ENCODE measurements around the gene BMPR1A. TPM values are rescaled to one million over a fixed set of nuclear protein-coding genes. Genes with fewer than 3 reads are reported as not detected.

BMPR1A gene
- total and polyA plus RNA-seq, 9 of the 15 experiments (the other 6 are each of a cell fraction or from before 2014, with no cell fraction given), result 1.6 to 17.5 (median 9.1) TPM

- POLR2A ChIA-PET, result interaction anchor here (0.6 to 1.2 kb wide), 2 partner anchors 31 to 34 kb away, joined by 3 to 4 read pairs; no protein-coding TSS in a partner anchor
- no peaks in the 10 kb centered on the region for H3K79me2 ChIP-seq (ENCODE audit: control insufficient read depth, insufficient read depth, low read length)
- BruUV-seq (replicated peaks), result no TSS peak
- H3K4me3 ChIP-seq, result no peak overlapping the region
- H4K20me1 ChIP-seq (replicated peaks; ENCODE audit: control insufficient read depth, insufficient read depth, low read length), result no peaks in the 10 kb centered on the region
- H3K36me3 ChIP-seq (ENCODE audit: control insufficient read depth, insufficient read depth, low read length), result no peaks in the 10 kb centered on the region
- ATAC-seq, result no peak
- no peak overlapping the region for H3K27ac ChIP-seq (ENCODE audit: extremely low read depth, low read depth, low read length)
- peak overlapping the region in 1 of 2 experiments; percentile 45; a peak in 1 of 4 replicates for H3K9ac ChIP-seq (ENCODE audit: insufficient read depth in 1 of 2, low read depth in 2 of 2, low read length in 2 of 2)
- no peaks in the 10 kb centered on the region for H3K9me3 ChIP-seq (replicated peaks; ENCODE audit: control insufficient read depth, insufficient read depth, low read depth, low read length)
- DNase-seq (ENCODE audit: extremely low read depth in 1 of 4, low spot score in 3 of 4), result no peak
- no peaks in the 10 kb centered on the region for H3K27me3 ChIP-seq (ENCODE audit: control insufficient read depth in 2 of 2, insufficient read depth in 2 of 2, low read length in 2 of 2)
- no peak for FAIRE-seq
- CTCF ChIA-PET (ENCODE audit: low intra/inter-chr PET ratio), result no interaction called here
- no peak overlapping the region for H2AFZ ChIP-seq (ENCODE audit: low read depth, low read length)
- H3K4me1 ChIP-seq (replicated peaks in 1 of 2; ENCODE audit: control insufficient read depth in 2 of 2, insufficient read depth in 2 of 2, low read length in 2 of 2), result peaks cover 3 to 7% of the 10 kb centered on the region in 2 experiments; a peak in 4 of 5 replicates
- in situ Hi-C loops (cut with MboI), result no loop called here
- intact Hi-C loops (cut with micrococcal nuclease), result no loop called here
- H3K4me2 ChIP-seq (ENCODE audit: insufficient read depth, low read length), result no peak overlapping the region
- TF ChIP-seq, protein P1, sequence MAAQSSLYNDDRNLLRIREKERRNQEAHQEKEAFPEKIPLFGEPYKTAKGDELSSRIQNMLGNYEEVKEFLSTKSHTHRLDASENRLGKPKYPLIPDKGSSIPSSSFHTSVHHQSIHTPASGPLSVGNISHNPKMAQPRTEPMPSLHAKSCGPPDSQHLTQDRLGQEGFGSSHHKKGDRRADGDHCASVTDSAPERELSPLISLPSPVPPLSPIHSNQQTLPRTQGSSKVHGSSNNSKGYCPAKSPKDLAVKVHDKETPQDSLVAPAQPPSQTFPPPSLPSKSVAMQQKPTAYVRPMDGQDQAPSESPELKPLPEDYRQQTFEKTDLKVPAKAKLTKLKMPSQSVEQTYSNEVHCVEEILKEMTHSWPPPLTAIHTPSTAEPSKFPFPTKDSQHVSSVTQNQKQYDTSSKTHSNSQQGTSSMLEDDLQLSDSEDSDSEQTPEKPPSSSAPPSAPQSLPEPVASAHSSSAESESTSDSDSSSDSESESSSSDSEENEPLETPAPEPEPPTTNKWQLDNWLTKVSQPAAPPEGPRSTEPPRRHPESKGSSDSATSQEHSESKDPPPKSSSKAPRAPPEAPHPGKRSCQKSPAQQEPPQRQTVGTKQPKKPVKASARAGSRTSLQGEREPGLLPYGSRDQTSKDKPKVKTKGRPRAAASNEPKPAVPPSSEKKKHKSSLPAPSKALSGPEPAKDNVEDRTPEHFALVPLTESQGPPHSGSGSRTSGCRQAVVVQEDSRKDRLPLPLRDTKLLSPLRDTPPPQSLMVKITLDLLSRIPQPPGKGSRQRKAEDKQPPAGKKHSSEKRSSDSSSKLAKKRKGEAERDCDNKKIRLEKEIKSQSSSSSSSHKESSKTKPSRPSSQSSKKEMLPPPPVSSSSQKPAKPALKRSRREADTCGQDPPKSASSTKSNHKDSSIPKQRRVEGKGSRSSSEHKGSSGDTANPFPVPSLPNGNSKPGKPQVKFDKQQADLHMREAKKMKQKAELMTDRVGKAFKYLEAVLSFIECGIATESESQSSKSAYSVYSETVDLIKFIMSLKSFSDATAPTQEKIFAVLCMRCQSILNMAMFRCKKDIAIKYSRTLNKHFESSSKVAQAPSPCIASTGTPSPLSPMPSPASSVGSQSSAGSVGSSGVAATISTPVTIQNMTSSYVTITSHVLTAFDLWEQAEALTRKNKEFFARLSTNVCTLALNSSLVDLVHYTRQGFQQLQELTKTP (IDR thresholded peaks at IDR 0.05; ENCODE audit: low read depth in 1 of 2, partially characterized antibody in 2 of 2), result no peak
- TF ChIP-seq POLR2G (IDR thresholded peaks at IDR 0.05; ENCODE audit: low read depth, low read length), result no peak
- TF ChIP-seq KAT2B (IDR thresholded peaks at IDR 0.05; ENCODE audit: low read depth, low read length), result no peak
- no peak for TF ChIP-seq SAFB (IDR thresholded peaks at IDR 0.05; ENCODE audit: borderline replicate concordance, low read depth, low read length)
- TF ChIP-seq DACH1 (IDR thresholded peaks at IDR 0.05; ENCODE audit: partially characterized antibody), result no peak
- WGBS (ENCODE audit: insufficient coverage, low coverage, missing lambda C conversion rate), result 47% methylated on average over 6 of the region's 8 CpGs
- H3K9me1 ChIP-seq (ENCODE audit: control insufficient read depth, insufficient read depth, low read length), result no peaks in the 10 kb centered on the region
These were observed 37.9 kb upstream of the BMPR1A start for GRCh38 chr10:86718556-86718955.

All from K562 (cell line).